Measurements from ENCODE around the gene LPCAT2.

DNA sequence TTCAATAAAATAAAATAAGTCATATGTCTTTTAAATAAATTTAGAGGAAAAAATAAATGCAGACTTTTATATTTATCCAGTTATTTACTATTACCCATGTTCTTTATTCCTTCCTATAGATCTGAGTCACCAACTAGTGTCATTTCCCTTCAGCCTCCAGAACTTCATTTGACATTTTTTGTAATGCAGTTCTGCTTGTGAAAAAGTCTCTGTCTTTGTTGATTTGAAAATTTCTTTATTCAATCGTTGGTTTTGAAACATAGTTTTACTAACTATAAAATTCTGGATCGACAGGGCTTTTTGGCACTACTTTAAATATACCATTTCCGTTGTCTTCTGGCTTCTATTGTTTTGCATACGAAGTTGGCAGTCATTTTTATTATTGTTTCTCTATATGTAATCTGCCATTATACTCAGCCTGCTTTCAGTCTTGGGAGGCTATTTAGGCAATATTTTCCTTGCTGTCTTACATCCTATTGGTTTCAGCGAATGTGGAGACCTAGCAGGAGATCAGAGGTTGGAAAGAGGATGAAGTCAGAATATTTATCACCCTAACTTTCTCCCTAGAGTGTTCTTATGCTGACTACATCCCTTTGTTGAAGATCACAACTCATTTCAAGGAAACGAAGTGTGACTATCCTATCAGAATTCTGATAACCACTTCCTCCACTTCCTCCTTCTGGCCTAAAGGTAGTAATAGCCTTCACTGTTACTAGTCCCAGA lies 104.9 kb downstream of the LPCAT2 start:
- TF ChIP-seq, protein P1, sequence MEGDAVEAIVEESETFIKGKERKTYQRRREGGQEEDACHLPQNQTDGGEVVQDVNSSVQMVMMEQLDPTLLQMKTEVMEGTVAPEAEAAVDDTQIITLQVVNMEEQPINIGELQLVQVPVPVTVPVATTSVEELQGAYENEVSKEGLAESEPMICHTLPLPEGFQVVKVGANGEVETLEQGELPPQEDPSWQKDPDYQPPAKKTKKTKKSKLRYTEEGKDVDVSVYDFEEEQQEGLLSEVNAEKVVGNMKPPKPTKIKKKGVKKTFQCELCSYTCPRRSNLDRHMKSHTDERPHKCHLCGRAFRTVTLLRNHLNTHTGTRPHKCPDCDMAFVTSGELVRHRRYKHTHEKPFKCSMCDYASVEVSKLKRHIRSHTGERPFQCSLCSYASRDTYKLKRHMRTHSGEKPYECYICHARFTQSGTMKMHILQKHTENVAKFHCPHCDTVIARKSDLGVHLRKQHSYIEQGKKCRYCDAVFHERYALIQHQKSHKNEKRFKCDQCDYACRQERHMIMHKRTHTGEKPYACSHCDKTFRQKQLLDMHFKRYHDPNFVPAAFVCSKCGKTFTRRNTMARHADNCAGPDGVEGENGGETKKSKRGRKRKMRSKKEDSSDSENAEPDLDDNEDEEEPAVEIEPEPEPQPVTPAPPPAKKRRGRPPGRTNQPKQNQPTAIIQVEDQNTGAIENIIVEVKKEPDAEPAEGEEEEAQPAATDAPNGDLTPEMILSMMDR (IDR thresholded peaks at IDR 0.05) = no peak
- no peak for TF ChIP-seq POLR2A (IDR thresholded peaks at IDR 0.05)

Measured in Peyer's patch (tissue), 4 donors.